ENCODE measurements around the gene CEP20.
"Not testable (repeated sequence)": the region's sequence is repeated elsewhere in the genome, so short reads cannot be mapped to it uniquely, and the experiment has no call there.

The CEP20 gene, protein sequence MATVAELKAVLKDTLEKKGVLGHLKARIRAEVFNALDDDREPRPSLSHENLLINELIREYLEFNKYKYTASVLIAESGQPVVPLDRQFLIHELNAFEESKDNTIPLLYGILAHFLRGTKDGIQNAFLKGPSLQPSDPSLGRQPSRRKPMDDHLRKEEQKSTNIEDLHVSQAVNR

DNA sequence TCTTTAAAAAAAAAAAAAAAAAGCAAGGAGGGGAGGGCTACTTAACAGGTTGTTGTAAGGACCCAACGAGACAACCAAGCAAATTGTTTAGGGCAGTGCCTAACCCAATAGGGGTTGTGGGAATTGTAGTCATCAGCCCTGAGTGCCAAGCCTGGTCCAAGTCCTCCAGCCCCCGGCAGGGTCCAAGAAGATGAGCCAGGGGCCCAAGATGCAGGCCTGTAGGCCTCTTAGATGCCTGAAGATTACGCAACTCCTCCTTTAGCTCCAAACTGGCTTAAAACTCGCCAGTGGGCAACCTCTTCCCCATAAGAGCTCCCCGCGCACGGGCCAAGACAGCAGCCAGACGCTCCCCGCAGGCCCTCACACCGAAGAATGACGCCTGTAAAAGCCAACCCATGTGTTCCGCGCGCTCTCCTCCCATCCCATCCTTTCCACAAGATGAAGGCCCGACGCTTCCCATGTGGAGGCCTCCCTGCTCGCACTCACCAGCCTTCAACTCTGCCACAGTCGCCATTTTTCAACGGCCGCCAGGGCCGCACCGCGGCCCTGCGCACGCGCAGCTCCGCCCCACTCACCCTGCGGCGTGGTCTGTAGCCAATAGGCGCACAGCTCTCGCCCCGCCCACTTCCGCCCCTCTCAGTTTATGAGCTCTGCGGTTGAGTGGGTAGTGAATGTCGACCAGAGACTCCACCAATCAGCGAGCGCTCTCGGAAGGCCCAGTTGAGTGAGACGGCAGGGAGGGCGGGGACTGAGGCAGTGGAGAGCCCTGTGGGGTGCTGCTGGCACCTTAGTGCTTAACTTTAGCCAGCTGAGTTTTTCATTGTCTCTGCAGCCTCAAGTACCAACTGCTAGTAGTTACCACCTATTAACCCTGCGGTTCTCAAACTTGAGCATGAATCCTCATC lies at the start of gene CEP20:
CEP20 (minus strand) TSS at position 532 of the 905 bp plus-strand sequence; CDS start at position 514, 18 bp downstream.
- DNase-seq, result peak; percentile 99

DNA sequence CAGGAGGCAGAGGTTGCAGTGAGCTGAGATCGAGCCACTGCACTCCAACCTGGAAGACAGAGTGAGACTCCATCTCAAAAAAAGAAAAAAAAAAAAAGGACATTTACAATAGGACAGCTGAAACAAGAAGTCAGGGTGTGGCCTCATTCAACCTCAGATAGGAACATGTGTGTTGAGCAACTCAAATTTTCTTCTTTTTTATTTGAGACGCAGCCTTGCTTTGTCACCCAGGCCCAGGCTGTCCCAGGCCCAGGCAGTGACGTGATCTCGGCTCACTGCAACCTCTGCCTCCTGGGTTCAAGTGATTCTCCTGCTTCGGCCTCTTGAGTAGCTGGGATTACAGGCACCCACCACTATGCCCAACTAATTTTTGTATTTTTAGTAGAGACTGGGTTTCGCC lies 48.4 kb upstream of the CEP20 start:
- DNase-seq, result not testable (repeated sequence)

DNA sequence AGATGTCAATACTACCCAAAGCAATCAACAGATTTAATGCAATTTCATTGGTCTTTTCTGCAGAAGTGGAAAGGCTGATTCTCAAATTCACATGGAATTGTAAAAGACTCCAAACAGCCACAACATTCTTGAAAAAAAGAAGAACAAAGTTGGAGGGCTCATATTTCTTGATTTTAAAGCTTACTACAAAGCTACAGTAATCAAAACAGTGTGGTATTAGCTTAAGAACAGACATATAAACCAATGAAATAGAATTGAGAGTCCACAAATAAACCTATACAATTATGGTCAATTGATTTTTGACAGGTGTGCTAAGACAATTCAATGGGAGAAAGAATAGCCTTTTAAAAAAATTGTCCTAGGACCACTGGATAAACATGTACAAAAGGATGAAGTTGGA lies 46.6 kb upstream of the CEP20 start:
- no peak for DNase-seq

DNA sequence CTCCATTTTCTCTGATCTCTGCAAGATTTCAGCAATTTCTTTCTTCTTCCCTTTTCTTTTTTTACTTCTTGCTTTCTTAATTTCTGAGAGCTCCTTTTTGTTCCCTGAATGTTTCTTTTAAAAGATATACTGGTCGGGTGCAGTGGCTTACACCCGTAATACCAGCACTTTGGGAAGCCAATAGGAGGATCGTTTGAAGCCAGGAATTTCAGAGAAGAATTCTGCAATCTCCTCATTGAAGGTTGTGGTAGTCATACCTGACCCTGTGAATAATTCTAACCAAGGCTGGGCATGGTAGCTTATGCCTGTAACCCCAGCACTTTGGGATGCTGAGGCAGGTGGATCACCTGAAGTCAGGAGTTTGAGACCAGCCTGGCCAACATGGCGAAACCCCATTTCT lies 45.4 kb upstream of the CEP20 start:
- no peak for DNase-seq

DNA sequence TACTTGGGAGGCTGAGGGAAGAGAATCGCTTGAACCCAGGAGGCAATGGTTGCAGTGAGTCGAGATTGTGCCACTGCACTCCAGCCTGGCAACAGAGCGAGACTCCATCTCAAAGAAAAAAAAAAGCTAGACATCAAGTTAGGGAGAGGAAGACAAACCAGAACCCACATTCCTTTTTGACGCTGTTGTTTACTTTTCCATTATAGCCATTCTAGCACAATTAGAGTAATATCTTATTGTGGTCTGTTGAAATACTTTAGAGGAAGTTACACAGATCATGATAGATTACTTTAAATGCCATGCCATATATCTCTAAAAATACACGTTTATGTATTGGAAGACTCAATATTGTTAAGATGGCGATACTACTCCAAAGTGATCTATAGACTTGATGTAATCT lies 44.5 kb upstream of the CEP20 start:
- no peak for DNase-seq

DNA sequence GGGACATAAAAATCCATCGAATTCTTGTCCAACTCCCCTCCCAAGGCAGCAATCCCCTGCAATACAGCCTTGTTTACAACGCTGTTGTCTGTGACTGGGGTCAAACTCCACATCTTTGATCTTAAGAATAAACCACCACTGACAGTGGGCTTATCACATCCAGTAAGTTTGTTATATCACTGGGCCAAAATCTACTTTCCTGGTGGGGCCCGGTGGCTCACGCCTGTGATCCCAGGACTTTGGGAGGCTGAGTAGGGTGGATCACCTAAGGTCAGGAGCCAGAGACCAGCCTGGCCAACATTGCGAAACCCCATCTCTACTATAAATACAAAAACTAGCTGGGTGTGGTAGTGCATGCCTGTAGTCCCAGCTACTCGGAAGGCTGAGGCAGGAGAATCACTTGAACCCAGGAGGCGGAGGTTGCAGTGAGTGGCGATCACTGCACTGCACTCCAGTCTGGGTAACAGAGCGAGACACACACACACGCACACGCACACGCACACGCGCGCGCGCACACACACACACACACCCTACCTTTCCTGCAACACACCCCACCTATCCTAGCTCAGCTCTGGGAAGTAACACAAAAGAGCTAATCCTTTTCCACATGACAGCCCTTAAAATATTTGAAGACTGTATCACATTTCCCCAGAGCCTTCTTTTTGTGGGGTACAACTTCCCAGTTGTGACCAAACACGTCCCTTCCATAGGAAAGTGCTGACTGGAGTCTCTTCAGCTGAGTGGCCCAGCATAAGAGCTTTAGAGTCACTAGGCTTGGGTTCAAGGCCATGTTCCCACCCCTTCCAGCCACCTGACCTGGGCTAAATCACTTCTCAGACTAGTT lies 40.1 kb upstream of the CEP20 start:
- no peak for DNase-seq

DNA sequence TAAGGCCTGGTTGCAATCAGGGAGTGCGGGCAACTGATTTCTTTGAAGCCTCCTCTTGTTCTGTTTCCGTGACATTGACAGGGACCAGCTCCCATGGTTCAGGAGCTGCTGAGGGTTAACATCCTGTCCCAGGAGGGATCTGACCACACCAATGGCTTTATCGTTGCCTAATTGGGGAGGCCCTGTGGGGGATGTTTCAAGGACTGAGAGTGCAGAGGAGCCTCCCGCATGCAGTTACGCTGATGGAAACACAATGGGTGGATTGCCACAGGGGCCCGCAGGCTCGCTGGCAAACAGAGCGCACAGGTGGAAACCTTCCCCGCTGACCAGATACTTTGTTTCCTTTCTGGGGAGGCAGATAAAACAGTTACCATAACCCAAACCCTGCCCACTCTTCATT lies 37.2 kb upstream of the CEP20 start:
- no peak for DNase-seq

DNA sequence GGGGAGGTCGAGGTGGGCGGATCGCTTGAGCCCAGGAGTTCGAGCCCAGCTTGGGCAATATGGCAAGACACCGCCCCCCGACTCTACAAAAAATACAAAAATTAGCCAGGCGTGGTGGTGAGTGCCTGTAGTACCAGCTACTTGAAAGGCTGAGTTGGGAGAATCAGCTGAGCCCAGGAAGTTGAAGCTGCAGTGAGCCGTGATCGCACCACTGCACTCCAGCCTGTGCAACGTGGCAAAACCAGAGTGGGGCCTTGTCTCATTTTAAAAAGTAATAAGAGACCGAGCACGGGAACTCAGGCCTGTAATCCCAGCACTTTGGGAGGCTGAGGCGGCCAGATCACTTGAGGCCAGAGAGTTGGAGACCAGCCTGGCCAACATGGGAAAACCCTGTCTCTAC lies 36.6 kb upstream of the CEP20 start:
- DNase-seq, result no peak

DNA sequence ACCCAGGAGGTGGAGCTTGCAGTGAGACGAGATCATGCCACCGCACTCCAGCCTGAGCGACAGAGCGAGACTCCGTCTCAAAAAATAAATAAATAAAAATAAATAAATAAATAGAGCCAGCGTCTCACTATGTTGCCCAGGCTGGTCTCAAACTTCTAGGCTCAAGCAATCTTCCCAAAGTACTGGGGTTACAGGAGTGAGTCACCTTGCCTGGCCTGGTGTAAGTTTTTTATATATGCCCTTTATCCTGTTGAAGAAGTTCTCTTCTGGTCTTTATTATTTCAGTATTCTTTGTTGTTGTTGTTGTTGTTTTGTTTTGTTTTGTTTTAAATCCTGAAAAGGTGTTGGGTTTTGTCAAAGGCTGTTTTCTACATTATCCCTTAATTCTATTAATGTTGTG lies 30.9 kb upstream of the CEP20 start:
- DNase-seq, result no peak

DNA sequence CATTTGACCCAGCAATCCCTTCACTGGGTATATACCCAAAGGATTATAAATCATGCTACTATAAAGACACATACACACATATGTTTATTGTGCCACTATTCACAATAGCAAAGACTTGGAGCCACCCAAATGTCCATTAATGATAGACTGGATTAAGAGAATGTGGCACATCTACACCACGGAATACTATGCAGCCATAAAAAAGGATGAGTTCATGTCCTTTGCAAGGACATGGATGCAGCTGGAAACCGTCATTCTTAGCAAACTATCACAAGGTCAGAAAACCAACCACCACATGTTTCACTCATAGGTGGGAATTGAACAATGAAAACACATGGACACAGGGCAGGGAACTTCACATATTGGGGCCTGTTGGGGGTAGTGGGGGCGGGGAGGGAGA lies 29.9 kb upstream of the CEP20 start:
- DNase-seq, result not testable (repeated sequence)

DNA sequence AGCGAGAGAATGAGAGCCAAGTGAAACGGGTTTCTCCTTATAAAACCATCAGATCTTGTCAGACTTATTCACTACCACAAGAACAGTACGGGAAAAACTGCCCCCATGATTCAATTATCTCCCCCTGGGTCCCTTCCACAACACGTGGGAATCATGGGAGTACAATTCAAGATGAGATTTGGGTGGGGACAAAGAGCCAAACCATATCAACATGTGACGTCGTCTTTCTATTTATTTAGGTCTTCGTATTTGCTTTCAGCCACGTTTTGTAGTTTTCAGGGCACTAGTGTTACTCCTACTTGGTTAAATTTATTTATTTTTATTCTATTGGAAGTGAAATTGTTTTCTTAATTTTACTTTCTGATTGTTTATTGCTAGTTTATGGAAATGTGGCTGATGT lies 27.9 kb upstream of the CEP20 start:
- DNase-seq, result no peak

DNA sequence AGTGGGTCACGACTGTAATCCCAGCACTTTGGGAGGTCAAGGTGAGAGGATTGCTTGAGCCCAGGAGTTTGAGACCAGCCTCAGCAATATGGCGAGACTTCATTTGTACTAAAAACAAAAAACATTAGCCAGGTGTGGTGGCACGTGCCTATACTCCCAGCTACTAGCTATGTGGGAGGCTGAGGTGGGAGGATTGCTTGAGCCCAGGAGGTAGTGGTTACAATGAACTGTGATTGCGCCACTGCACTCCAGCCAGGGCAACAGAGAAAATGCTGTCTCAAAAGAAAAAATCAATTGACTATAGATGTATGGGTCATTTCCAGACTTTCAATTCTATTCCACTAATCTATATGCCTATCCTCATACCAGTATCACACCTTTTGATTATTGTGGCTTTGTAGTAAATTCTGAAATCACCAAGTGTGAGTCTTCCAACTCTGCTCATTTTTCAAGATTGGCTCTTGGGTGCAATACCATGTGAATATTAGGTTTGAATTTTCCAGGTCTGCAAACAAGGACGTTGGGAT lies 27.2 kb upstream of the CEP20 start:
- no peak for DNase-seq

DNA sequence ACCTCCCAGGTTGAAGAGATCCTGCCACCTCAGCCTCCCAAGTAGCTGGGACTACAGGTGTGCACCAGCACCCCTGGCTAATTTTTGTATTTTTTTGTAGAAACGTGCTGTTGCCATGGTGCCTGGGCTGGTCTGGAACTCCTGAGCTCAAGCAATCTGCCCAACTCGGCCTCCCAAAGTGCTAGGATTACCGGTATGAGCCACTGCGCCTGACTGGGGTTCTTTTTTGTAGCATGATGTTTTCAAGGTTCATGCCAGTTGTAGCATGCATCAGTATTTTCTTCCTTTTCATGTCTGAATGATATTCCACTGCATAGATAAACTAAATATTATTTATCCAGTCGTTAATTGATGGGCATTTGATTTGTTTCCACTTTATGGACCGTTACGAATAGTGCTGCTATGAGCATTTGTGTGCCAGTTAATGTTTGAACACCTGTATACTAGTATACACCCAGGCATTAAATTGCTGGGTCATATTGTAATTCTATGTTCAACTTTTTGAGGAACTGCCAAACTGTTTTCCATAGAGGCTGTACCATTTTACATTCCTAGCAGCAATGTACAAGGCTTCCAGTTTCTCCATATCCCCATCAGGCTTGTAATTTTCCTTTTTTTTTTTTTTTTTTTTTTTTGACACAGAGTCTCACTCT lies 24.8 kb upstream of the CEP20 start:
- DNase-seq, result no peak

DNA sequence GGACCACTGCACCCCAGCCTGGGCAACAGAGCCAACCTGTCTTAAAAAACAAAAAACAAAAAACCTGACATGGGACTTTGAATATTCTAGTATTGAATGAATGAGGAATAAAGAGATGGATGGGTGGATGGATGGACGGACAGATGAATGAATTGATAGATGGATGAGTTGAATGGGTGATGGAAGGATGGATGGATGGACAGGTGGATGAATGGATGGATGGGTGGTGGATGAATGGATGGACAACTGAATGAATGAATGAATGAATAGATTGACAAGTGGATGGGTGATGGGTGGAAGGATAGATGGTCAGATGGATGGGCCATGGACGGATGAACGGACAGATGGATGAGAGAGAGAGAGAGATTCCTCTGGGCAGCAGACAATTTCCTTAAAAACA lies 22.8 kb upstream of the CEP20 start:
- DNase-seq, result no peak

DNA sequence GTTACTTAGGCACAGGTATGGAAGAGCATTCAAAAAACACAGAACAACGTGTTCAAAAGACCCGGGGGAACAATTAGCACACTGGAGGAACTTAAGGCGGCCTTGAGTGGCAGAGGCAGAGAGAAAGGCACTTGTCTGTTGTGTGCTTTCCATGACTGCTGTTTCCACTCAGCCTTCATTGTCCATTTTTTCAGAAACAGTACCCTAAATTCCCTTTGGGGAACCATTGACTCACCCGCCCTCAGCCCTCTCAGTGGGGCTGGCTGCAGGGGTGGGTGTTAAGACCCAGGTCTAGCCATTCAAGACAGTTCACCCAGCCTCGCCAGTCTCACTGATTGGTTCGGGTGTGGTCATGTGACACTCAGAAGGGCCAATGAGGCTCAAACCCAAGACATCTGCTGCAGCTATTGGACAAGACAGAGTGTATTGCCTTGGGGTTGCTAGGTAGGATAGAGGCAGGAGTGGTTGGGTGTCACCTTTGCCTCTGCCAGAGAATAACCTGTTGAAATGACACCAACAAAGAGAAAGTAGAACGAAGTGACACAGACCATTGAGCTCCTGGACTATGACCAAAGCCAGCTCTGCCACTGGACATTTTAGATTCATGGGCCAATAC lies 19.6 kb upstream of the CEP20 start:
- DNase-seq, result peak; percentile 56 to 57

DNA sequence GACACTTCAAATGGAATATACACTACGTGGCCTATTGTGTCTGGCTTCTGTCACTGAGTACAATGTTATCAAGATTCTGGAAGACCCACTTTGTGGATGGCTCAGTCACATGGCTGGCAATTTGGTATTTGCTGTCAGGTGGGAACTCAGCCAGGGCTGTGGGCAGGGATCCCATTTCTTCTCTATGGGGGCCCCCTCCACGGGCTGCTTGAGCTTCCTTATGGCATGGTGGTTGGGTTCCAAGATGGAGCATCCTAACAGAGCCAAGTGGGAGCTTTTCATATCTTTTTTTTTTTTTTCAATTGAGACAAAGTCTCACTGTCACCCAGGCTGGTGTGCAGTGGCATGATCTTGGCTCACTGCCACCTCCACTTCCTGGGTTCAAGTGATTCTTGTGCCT lies 18.0 kb upstream of the CEP20 start:
- no peak for DNase-seq

DNA sequence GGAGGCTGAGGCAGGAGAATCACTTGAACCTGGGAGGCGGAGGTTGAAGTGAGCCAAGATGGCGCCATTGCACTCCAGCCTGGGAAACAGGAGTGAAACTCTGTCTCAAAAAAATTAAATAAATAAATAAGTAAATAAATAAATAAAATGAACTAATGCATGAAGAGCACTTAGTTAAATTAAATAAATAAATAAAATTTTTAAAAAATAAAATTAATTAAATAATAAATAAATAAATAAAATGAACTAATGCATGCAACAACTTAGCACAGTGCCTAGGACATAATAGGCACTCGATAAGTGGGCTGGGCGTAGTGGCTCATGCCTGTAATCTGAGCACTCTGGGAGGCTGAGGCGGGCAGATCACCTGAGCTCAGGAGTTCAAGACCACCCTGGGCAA lies 15.6 kb upstream of the CEP20 start:
- DNase-seq, result no peak

DNA sequence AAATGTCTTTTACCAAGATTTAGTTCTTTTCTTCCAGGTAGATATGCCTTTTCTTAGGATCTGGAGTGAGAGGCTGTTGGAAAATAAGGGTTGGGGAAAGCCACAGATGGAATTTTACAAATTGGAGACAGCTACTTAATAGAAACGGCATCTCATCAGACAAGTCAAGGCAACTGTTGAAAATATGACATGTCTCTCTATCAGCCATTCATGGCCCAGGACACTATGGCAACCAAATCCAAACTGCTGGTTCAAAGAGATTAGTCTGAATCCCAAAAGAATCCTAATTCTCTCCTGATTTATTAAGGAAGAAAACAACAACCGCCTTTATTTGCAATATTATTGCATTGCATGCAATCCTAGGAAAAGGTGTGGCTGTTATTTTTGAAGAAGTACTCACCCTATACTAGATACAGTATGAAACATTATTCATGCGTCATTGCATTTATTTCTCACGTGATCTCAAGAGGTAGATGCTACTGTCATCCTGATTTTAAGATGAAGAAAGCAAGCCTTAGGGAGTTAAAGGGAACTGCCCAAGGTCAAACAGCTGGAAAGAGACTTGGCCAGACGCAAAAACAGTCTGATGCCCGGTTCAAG lies 12.6 kb upstream of the CEP20 start:
- DNase-seq, result no peak

DNA sequence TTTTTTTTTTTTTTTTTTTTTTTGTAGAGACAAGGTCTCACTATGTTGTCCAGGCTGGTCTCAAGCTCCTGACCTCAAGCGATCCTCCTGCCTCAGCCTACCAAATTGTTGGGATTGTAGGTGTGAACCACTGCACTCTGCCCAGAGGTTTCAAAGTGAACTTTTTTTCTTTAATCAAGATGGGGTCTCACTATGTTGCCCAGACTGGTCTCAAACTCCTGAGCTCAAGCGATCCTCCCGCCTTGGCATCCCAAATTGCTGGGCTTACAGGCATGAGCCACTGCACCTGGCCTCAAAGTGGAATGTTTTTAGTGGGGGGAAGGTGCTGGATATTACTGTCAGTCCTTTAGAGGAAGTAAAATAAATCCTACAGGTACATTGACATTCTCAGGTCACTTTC lies 12.0 kb upstream of the CEP20 start:
- DNase-seq, result no peak

DNA sequence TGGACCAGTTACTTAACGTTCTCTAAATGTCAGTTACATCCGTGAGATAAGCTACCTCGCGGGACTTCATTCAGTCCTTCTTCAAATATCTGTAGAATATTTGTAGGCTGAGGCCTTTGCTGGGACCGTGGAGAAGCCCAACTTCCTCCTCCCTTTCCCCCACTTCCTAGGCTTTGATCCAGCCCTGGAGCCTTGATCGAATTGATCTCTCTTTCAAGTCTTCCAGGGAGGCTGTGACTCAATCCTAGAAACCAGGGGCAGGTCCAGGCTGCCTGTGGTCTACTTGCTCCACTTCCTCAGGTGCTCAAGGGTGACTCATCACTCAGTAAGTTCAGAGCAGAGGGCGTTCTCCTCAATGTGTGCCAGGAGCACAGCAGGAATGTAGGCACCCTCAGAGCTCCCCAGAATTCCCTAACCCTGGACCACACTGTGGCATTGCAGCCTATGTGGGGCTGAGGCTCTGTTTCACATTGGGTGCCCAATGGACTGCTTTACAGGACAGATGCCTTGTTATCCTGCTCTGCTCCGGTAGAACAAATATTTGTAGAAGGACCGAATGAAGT lies 11.2 kb upstream of the CEP20 start:
- peak; percentile 66 to 70 for DNase-seq

DNA sequence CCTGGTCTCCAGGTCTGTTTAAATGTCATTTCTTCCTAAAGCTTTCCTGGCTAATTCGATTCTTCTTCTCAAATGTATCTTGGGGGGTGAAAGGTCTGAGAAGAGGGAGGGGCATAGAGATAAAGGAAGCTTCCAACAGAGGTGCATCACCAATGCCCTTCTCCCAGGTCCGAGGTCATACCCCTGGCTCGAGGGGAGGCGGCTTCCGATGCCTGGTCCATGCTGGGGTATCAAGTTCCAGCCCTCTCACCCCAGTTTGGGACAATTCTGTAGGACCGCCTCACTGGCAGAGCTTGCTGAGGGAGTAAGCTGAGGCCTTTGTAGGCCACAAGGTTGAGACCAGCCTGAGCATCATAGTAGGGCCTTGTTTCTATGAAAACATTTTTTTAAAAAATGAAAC lies 10.3 kb upstream of the CEP20 start:
- no peak for DNase-seq

DNA sequence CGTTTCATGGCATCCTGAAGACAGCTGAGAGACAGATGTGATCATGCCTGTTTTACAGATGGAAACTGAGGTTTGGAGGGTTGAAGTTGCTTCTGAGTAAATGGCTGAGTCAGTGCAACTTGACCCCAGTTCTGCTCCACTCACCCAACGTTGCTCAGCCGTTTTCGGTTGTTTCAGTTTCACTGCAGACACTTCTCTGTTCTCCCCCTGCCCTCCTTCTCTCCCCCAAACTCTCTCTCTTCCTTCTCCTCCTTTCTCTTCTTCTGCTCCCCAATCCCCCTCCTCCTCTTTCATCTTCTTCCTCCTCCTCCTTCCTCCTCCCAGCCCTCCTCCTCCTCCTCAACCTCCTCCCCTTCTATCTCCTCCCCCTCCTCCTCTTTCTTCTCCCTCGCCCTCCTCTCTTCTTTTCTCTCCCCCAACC lies 9.4 kb upstream of the CEP20 start:
- DNase-seq, result peak; percentile 56 to 69
